B cell (primary cell): Measurements from ENCODE around the gene DPYSL3. TPM values are rescaled to one million over a fixed set of nuclear protein-coding genes. Genes with fewer than 3 reads are reported as not detected.

Experiments
- ATAC-seq: fragments of 200-7000 bp; cut with Tn5 transposase; one replicate; pipeline ENCODE4 v1.10.0; 2021; ENCODE audit warnings: low read depth, mild to moderate bottlenecking, moderate number of reproducible peaks, moderate library complexity
- CTCF ChIA-PET: fragments of 350-600 bp; sonication (Branson Sonifier 250); formaldehyde crosslinking; loops from one replicate; lab custom pipeline; 2021; ENCODE audit warnings: antibody characterized with exemption, inconsistent platforms; lab: Charles Lee
- POLR2A ChIA-PET: fragments of 350-600 bp; sonication (Branson Sonifier 250); formaldehyde crosslinking; loops from one replicate; lab custom pipeline; 2021; ENCODE audit warnings: antibody characterized with exemption; lab: Charles Lee
- DNase-seq: peaks from one replicate; pipeline ENCODE4 v3.0.0; 2013
- H2AFZ ChIP-seq: 2 replicates; pipeline ENCODE4 v1.6.1; 2012; ENCODE audit warnings: mild to moderate bottlenecking, low read depth, low read length; ENCODE audit not compliant: insufficient read depth, poor library complexity, severe bottlenecking
- H3K27ac ChIP-seq, 2 donors: 1 replicate in 1 of 2; 2 replicates in 1 of 2; pipeline ENCODE4 v1.5.1; 2012 to 2013; ENCODE audit warnings: low read length in 2 of 2, mild to moderate bottlenecking in 2 of 2, moderate library complexity in 1 of 2
- H3K27me3 ChIP-seq, 4 experiments: fragments of 200-600 bp in 1 of 4; sonication (generic) in 1 of 4; replicated peaks in 1 of 4; 1 replicate in 2 of 4; 2 replicates in 2 of 4; pipeline versions ENCODE4 v1.6.1 to v1.7.0; 2013 to 2016; ENCODE audit warnings: low read length in 3 of 4, mild to moderate bottlenecking in 2 of 4, mixed read lengths in 1 of 4, moderate library complexity in 1 of 4; ENCODE audit not compliant: insufficient read depth in 4 of 4, control insufficient read depth in 3 of 4; ENCODE audit errors: control extremely low read depth in 1 of 4
- H3K36me3 ChIP-seq, 2 experiments: replicated peaks in 1 of 2; 1 replicate in 1 of 2; 2 replicates in 1 of 2; pipeline versions ENCODE4 v1.6.1 to v1.7.1; 2013; ENCODE audit warnings: low read length in 1 of 2; ENCODE audit not compliant: insufficient read depth in 2 of 2, control insufficient read depth in 1 of 2; ENCODE audit errors: control extremely low read depth in 1 of 2, extremely low read depth in 1 of 2
- H3K4me1 ChIP-seq, 2 donors: fragments of 200-600 bp in 1 of 2; sonication (generic) in 1 of 2; 1 replicate in 1 of 2; 2 replicates in 1 of 2; pipeline versions ENCODE4 v1.5.1 to v1.6.1; 2013 to 2017; ENCODE audit warnings: low read length in 2 of 2; ENCODE audit not compliant: control insufficient read depth in 2 of 2, insufficient read depth in 2 of 2
- H3K4me2 ChIP-seq: replicated peaks from 2 replicates; pipeline ENCODE3; 2012; ENCODE audit warnings: mild to moderate bottlenecking, low read depth, low read length; ENCODE audit not compliant: poor library complexity, severe bottlenecking
- H3K4me3 ChIP-seq, 5 experiments: fragments of 200-600 bp in 1 of 5; sonication (generic) in 1 of 5; 1 replicate in 3 of 5; 2 replicates in 2 of 5; pipeline versions ENCODE4 v1.5.1 to v1.7.0; 2011 to 2016; ENCODE audit warnings: low read length in 4 of 5, mild to moderate bottlenecking in 4 of 5, low read depth in 2 of 5, control low read depth in 1 of 5, moderate library complexity in 1 of 5; ENCODE audit not compliant: insufficient read depth in 1 of 5; ENCODE audit errors: control extremely low read depth in 1 of 5, extremely low read depth in 1 of 5
- H3K79me2 ChIP-seq: fragments of 200-600 bp; sonication (generic); one replicate; pipeline ENCODE4 v1.6.0; 2016; ENCODE audit warnings: low read length; ENCODE audit not compliant: control insufficient read depth, insufficient read depth
- H3K9ac ChIP-seq: fragments of 200-600 bp; sonication (generic); 2 replicates; pipeline ENCODE4 v1.6.1; 2017; ENCODE audit warnings: mild to moderate bottlenecking, low read length, moderate library complexity
- H3K9me3 ChIP-seq, 3 donors: one replicate each; pipeline versions ENCODE4 v1.6.1 to v1.7.1; 2013; ENCODE audit warnings: low read length in 2 of 3; ENCODE audit not compliant: control insufficient read depth in 2 of 3, insufficient read depth in 1 of 3; ENCODE audit errors: control extremely low read depth in 1 of 3
- H4K20me1 ChIP-seq: 2 replicates; pipeline ENCODE4 v1.6.0; 2012; ENCODE audit warnings: mild to moderate bottlenecking, low read length; ENCODE audit not compliant: insufficient read depth, control insufficient read depth, poor library complexity, severe bottlenecking
- H3K27ac Mint-ChIP-seq: one replicate; pipeline ENCODE4 v1.8.0; 2021; ENCODE audit warnings: mixed read lengths
- H3K27me3 Mint-ChIP-seq: one replicate; pipeline ENCODE4 v1.8.0; 2021; ENCODE audit warnings: mixed read lengths
- H3K4me1 Mint-ChIP-seq: one replicate; pipeline ENCODE4 v1.8.0; 2021; ENCODE audit warnings: mixed read lengths
- H3K4me3 Mint-ChIP-seq: one replicate; pipeline ENCODE4 v1.8.0; 2021; ENCODE audit warnings: mixed read lengths
- H3K9me3 Mint-ChIP-seq: one replicate; pipeline ENCODE4 v1.8.0; 2022; ENCODE audit warnings: mixed read lengths; ENCODE audit not compliant: insufficient read depth
- EZH2 ChIP-seq: IDR thresholded peaks from 2 replicates; pipeline ENCODE4 v1.6.1; 2012; ENCODE audit warnings: borderline replicate concordance, low read depth, mild to moderate bottlenecking, moderate library complexity, low read length; ENCODE audit not compliant: insufficient read depth, poor library complexity, severe bottlenecking
- WGBS: methylation state at CpG from one replicate; pipeline ENCODE4 v1.1.5; 2013; ENCODE audit warnings: missing lambda C conversion rate; ENCODE audit not compliant: insufficient coverage; 5-methylcytosine and 5-hydroxymethylcytosine counted together
- intact Hi-C: fragments of 100-400 bp; cut with micrococcal nuclease; formaldehyde crosslinking; loops from one replicate; pipeline ENCODE4 v1.10.0; 2022
- polyA plus RNA-seq: library from polyadenylated mRNA; depleted of rRNA; stranded (reverse); fragments of >200 nt; gene quantifications from 2 replicates; pipeline ENCODE4 v1.2.3, GENCODE V29; 2012
- total RNA-seq, 2 donors: library from RNA; stranded (reverse); fragments of 120-200 nt in 1 of 2; gene quantifications; 1 replicate in 1 of 2; 2 replicates in 1 of 2; pipeline versions ENCODE4 v1.2.3 to v1.2.4, GENCODE V29; 2013 to 2022
- TF ChIP-seq, protein P1 (sequence below): fragments of 200-600 bp; IDR thresholded peaks from one replicate; pipeline ENCODE4 v1.8.0; 2022; ENCODE audit warnings: antibody characterized with exemption, mild to moderate bottlenecking

Gene DPYSL3
- total and polyA plus RNA-seq, 2 donors (not counting 1 experiment from before 2014, with no cell fraction given), result not detected

DNA sequence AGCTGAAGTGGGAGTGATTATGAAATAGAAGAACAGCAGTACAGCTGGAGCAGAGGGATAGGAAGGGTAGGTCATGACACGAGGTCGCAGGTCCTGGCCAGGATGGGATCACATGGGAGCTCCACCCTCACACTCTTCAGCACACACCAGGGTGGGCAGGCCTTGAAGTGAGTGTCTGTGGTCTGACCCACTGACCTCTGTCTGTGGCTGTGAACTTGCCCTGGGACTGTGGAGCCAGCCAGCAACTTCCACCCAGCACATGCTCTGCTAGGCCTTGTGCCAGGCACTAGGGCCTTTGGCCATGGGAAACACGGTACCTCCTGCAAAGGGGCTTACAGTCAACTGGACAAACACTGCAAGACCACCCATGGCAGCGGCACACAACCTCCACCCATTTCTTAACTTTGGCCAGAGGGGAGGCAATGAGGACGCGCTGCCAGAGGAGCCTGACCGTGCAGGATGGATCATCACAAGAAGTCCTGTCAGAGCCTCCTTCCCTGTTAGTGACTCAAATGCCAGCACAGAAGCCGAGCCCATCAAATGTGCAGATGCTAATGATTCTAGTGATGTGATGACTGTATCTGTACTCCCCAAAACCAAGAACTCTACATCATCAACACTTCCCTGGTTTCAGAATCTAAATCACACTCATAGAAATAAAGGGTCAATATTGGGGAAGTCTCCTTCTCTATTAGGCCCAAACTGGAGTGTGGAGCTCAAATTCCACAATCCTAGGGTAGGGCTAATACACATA, 113.6 kb downstream of the DPYSL3 start:
- no peak overlapping the region for H3K9ac ChIP-seq
- DNase-seq (no peak), ATAC-seq (no peak)
- Mint-ChIP-seq H3K4me1 (no peaks in the 10 kb centered on the region), H3K27ac (no peak overlapping the region), H3K27me3 (no peaks in the 10 kb centered on the region), H3K4me3 (no peak overlapping the region), H3K9me3 (no peaks in the 10 kb centered on the region)
- CTCF ChIA-PET, result no interaction called here
- H4K20me1 ChIP-seq, result no peaks in the 10 kb centered on the region
- POLR2A ChIA-PET, result no interaction called here
- no peak overlapping the region for H2AFZ ChIP-seq
- H3K4me3 ChIP-seq, result no peak overlapping the region
- intact Hi-C loops, result no loop called here
- TF ChIP-seq EZH2, result no peak
- TF ChIP-seq, protein P1, sequence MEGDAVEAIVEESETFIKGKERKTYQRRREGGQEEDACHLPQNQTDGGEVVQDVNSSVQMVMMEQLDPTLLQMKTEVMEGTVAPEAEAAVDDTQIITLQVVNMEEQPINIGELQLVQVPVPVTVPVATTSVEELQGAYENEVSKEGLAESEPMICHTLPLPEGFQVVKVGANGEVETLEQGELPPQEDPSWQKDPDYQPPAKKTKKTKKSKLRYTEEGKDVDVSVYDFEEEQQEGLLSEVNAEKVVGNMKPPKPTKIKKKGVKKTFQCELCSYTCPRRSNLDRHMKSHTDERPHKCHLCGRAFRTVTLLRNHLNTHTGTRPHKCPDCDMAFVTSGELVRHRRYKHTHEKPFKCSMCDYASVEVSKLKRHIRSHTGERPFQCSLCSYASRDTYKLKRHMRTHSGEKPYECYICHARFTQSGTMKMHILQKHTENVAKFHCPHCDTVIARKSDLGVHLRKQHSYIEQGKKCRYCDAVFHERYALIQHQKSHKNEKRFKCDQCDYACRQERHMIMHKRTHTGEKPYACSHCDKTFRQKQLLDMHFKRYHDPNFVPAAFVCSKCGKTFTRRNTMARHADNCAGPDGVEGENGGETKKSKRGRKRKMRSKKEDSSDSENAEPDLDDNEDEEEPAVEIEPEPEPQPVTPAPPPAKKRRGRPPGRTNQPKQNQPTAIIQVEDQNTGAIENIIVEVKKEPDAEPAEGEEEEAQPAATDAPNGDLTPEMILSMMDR, result no peak
- no peaks in the 10 kb centered on the region for H3K79me2 ChIP-seq
- WGBS, result 73% methylated on average over 7 of the region's 8 CpGs
- H3K27me3 ChIP-seq, result no peaks in the 10 kb centered on the region
- H3K36me3 ChIP-seq, result no peaks in the 10 kb centered on the region
- H3K4me2 ChIP-seq, result no peak overlapping the region
- H3K27ac ChIP-seq, result no peak overlapping the region
- H3K4me1 ChIP-seq, result no peaks in the 10 kb centered on the region
- H3K9me3 ChIP-seq, result peaks cover 0 to 10% (median 0%) of the 10 kb centered on the region in 3 donors

DNA sequence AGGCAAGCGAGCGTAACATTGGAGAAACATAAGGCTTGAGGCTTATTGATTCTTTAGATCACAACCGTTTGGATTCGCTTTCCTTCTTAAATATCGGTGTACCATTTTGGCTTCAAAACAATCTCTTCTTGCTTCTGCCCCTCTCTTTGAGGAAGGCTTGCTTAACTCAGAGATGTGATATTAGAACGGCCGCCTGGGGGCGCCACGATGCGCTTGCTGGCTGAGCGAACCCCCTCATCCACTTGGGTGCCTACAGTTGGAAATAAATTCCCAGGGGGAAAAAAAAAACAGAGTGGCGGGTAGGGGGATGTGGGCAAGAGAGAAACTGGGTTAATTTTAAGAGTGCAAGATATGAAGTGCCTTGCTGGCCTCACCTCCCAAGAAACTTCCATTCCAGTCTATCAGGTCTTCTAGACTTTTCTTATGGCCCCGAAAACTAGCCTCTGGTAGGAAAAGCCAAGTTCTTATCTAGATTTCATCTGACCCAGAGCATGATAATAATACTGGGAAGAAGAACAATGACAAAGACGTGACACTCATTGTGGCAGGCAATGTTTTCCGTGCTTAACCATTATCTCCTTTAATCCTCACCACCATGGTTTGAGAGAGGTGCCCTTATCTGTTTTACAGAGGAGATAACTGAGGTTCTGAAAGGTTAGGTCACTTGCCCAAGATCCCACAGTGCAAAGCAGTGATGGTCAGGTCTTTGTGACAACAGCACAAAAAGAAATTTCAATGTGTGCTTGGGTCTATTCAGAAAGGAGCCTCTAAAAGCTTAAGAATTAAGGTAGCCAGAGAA, 115.8 kb downstream of the DPYSL3 start:
- no peak for ATAC-seq
- Histone ChIP-seq H3K27ac (no peak overlapping the region), H3K36me3 (no peaks in the 10 kb centered on the region), H3K4me1 (no peaks in the 10 kb centered on the region), H3K4me3 (no peak overlapping the region), H3K9me3 (peaks cover 0 to 6% (median 0%) of the 10 kb centered on the region in 3 donors), H3K9ac (no peak overlapping the region), H3K79me2 (no peaks in the 10 kb centered on the region), H2AFZ (no peak overlapping the region), H3K27me3 (no peaks in the 10 kb centered on the region), H3K4me2 (no peak overlapping the region), H4K20me1 (no peaks in the 10 kb centered on the region)
- Mint-ChIP-seq H3K9me3 (no peaks in the 10 kb centered on the region), H3K27ac (no peak overlapping the region), H3K4me3 (no peak overlapping the region), H3K27me3 (peaks cover 4% of the 10 kb centered on the region), H3K4me1 (no peaks in the 10 kb centered on the region)
- no peak for TF ChIP-seq EZH2
- TF ChIP-seq, protein P1, result no peak
- no peak for DNase-seq
- ChIA-PET POLR2A (no interaction called here), CTCF (no interaction called here)
- intact Hi-C loops, result no loop called here
- 100% methylated on average over 4 of the region's 15 CpGs for WGBS
